NCI-H1694 (cell line): ENCODE data around the gene PRPF39.
"Not testable (repeated sequence)": the region's sequence is repeated elsewhere in the genome, so short reads cannot be mapped to it uniquely, and the experiment has no call there.

ENCODE experiments used
- DNase-seq: peaks from one replicate; lab custom pipeline; 2025; lab: John Stamatoyannopoulos, UW

PRPF39 gene

DNA sequence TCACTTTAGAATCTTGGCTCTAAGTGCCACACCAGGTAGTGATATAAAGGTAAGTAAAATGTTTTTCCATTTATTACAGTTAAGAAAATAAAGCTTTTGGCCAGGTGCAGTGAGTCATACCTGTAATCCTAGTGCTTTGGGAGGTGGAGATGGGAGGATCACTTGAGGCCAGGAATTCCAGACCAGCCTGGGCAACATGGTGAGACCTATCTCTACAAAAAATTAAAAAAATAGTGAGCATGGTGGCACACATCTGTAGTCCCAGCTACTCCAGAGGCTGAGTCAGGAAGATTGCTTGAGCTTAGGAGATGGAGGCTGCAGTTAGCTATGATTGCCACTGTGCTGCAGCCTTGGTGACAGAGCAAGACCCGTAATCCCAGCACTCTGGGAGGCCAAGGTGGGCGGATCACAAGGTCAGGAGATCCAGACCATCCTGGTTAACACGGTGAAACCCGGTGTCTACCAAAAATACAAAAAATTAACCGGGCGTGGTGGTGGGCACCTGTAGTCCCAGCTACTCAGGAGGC lies 56.8 kb downstream of the PRPF39 start:
- DNase-seq: no peak

DNA sequence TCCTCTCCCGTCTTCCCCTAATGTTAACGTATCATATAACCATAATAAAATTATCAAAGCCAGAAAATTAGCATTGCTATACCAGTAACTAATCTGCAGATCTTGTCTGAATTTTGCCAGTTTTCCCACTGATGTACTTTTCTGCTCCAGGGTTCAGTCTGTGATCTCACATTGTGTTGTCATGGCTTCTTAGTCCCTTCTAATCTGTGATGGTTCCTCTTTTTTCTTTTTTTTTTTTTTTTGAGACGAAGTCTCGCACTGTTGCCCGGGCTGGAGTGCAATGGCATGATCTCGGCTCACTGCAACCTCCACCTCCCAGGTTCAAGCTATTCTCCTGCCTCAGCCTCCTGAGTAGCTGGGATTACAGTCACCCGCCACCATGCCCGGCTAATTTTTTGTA lies 58.2 kb downstream of the PRPF39 start:
- DNase-seq: not testable (repeated sequence)

DNA sequence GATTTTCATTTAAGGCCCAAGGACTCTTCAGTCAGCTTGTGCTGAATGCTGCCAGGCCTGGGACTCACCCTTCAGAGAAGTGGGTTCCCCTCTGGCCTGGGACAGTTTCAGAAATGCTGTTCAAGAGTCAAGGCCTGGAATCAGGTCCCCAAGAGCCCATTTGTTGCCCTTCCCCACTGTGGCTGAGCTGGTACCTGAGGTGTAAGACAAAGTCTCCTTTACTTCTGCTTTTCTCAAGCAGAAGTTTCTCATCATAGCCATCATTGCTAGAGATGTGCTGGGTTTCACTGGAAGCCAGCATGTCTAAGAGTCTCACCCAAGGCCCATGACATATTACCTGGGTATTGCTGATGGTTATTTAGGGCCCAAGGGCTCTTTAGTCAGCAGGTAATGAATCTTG lies 60.7 kb downstream of the PRPF39 start:
- no peak for DNase-seq

DNA sequence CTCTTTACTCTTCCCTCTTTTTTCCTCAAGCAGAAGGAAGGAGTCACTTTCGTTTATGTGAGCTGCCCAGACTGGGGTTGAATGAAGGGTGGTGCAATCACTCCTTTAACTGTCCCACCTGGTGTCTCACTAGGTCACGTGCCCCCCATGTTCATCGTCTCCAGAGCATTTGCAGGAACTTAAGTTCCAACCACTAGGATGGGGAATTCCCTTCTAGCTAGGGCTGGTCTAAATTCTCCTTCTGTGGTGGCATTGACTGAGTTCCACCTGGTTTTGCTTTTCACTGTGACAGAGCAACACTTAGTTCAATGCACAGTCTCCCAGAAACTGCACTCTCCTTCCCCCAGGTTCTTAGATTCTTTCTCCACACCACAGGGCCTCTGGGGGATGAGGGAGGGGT lies 61.3 kb downstream of the PRPF39 start:
- no peak for DNase-seq

DNA sequence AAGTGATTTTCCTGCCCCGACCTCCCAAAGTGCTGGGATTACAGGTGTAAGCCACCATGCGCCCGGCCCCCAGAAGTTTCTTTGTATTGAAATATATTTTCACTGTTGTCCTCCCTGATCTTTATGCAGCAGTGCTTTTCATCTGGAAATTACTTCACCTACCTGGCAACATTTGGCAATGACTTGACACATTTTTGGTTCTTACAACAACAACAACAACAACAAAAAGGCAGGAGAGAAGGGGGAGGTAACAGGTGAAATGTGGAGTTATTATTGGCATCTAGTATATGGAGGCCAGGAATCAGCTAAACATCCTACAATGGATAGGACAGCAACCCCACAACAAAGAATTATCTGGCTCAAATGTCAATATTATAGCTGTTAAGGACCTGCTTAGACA lies 65.7 kb downstream of the PRPF39 start:
- no peak for DNase-seq

DNA sequence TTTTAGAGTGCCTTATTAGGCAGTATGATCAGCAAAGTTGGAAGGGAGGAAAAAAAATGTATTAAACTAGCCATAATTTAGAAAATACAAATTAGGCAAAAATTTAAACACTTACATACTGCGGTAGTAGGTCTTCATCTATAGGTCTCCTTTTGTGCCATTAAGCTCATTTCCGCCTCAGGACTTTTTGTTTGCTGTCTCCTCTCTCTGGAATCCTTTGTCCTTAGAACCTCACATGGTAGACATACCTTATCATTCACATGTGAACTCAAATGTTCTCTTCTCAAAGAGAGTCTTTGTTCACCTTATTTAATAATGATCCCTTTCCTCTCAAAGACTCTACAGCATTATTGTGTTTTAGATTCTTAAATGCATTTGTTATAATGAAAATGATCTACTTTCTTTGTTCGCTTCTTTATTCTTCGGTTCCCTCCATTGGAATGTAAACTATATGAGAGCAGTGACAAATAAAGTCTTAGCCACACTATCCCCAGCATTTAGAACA lies 66.5 kb downstream of the PRPF39 start:
- DNase-seq: no peak

DNA sequence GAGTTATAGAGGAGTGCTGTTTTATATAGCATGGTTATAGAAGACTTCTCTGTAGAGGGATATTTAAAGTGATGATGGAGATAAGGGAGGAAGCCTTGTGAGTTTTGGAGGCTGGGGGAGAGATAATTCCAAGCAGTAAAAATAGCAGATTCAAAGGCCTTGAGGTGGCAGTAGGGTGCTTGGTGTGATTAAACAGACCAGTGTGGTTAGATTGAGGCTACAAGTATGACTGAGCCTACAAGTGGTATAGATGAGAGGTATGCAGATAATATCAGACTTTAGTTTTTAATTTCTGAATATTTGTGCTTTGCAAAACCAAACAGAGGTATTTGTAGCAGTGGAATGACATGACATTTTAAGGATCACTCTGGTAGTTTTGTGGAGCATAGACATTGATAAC lies 72.2 kb downstream of the PRPF39 start:
- no peak for DNase-seq
